HG03135 (cell line): ENCODE results near the gene MAD1L1.

ENCODE experiments used
- ATAC-seq: cut with Tn5 transposase; IDR thresholded peaks from one replicate; pipeline ENCODE4 v1.9.1; 2021; ENCODE audit warnings: mild to moderate bottlenecking, moderate library complexity; ENCODE audit not compliant: unreplicated experiment

Gene MAD1L1

GRCh38 chr7:1948887-1949680, 283.7 kb downstream of the MAD1L1 start:
- no peak for ATAC-seq

DNA sequence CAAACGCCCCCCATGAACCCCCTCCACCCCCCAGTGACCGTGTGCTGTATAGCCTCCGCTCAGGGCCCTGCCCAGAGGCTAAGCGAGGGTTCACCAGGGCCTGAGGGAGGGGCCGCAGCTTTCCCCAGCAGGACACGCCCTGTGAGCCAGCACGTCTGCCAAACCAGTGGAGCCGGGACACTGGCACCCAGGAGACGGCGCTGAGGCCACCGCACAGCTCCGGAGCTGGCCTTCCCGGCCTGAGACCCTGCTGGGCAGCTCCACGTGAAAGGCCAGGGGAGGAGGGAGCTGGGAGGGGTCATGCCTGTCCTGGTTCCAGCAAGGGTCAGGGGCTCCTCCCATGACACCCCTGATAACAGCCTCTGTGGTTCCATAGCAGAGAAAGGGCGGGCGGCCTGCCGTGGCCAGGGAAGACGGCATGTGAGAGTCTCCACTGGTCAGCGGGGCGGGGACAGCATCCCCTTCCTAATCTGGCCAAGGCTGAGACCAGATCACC, 284.4 kb downstream of the MAD1L1 start:
- no peak for ATAC-seq

DNA sequence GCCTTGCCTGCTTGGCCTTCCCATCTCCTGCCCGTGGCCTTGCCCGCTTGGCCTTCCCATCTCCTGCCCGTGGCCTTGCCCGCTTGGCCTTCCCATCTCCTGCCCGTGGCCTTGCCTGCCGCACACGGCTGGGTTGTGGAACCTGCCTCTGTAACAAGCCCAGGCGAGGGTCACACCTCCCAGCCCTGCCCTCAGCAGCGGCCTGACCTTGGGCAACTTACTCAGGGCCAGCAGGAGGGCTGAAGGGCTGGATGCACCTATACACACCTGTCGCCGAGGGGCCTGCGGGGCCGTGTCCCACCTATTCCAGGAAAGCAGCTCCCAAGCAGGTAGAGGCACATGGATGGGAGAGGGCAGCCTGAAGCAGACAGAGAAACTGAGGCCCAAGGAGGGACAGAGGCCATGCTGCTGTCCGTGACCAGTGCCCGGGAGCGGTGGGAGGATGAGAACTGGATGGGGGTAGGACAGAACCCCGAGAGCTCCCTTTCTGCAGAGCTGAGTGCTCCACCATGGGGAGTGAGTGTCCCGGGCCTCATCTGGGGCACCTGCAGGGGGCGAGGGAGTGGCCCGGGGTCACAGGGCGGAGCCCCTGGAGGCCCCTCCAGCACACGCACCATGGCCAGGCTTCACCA, 285.0 kb downstream of the MAD1L1 start:
- ATAC-seq = no peak

GRCh38 chr7:1946773-1947450, 285.8 kb downstream of the MAD1L1 start:
- ATAC-seq = no peak

GRCh38 chr7:1946025-1946772, 286.5 kb downstream of the MAD1L1 start:
- no peak for ATAC-seq

GRCh38 chr7:1945558-1945957, 287.2 kb downstream of the MAD1L1 start:
- ATAC-seq = no peak

GRCh38 chr7:1944619-1945210, 288.0 kb downstream of the MAD1L1 start:
- no peak for ATAC-seq

- ATAC-seq = no peak
Observed at GRCh38 chr7:1943933-1944618, 288.7 kb downstream of the MAD1L1 start.

DNA sequence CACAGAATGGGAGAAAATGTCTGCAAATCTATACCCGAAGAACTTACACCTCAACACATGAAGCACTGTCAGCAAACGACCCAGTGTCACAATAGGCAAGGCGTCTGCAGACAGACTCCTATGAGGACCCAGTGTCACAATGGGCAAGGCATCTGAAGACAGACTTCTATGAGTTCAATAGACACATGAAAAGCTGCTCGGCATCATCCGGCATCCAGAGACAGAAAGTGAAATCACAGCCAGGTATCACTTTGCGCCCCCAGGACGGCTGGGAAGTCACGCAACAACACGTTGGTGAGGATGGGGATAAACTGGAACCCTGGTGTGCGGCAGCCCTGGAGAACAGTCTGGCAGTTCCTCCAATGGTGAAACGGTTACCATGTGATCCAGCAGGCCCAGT, 289.4 kb downstream of the MAD1L1 start:
- ATAC-seq = no peak

GRCh38 chr7:1942941-1943289, 289.8 kb downstream of the MAD1L1 start:
- ATAC-seq = no peak

GRCh38 chr7:1942243-1942940, 290.4 kb downstream of the MAD1L1 start:
- no peak for ATAC-seq

- ATAC-seq = no peak
Observed at GRCh38 chr7:1941464-1942242, 291.1 kb downstream of the MAD1L1 start.

- no peak for ATAC-seq
Observed at GRCh38 chr7:1940863-1941262, 291.9 kb downstream of the MAD1L1 start.

GRCh38 chr7:1940402-1940786, 292.4 kb downstream of the MAD1L1 start:
- peak; percentile 82 for ATAC-seq

DNA sequence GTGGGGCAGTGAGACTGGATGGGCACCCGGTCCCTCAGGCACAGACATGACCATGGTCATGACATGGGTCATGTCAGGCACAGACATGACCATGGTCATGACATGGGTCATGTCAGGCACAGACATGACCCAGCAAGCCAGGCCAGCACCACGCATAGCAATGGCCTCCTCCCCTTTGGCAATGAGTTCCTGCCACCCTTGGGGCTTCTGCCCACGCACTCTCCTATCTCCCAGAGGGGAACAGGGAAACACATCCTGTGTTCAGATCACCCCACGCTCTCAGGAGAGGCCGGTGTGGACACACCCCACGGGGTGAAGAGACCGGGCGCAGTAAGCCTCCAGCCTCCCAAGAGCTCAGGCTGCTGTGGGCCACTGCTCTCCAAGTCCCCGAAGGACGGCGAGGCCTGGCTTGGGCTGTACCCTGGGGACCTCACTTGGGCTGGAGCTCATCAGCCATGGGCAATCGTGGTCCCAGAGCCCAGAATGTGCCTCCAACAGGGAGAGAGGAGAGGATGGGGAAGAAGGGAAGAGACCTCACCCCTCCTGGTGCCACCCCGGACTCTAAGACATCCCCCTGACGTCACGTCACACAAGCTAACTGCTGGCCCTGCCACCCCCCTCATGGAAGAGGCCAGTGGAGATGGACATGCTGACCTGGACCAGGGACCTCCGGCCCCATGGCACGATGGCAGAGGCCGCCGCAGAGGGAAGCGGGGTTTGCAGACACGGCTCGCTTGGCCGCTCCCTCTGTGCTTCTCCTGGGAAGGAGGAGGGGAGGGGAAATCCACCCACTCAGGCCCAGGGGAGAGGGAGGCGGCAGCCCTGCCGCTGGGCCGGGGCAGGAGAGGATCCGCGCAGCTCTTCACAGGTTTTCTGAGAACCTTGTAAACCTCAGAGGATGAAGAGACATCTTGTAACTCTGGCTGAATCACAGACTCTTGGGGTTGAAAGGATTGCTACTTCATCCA, 293.0 kb downstream of the MAD1L1 start:
- peak; percentile 34 for ATAC-seq

- no peak for ATAC-seq
Observed at GRCh38 chr7:1938788-1939433, 293.8 kb downstream of the MAD1L1 start.

- ATAC-seq = no peak
Observed at GRCh38 chr7:1937252-1937605, 295.5 kb downstream of the MAD1L1 start.
